GM12801 (cell line): Measurements from ENCODE around the gene ASMT.

Source experiments
- TF ChIP-seq, protein P1 (sequence below): IDR thresholded peaks from one replicate; pipeline ENCODE4 v1.5.1; 2011; ENCODE audit warnings: control low read depth; ENCODE audit not compliant: insufficient read length; ENCODE audit errors: extremely low read depth

Gene ASMT

DNA sequence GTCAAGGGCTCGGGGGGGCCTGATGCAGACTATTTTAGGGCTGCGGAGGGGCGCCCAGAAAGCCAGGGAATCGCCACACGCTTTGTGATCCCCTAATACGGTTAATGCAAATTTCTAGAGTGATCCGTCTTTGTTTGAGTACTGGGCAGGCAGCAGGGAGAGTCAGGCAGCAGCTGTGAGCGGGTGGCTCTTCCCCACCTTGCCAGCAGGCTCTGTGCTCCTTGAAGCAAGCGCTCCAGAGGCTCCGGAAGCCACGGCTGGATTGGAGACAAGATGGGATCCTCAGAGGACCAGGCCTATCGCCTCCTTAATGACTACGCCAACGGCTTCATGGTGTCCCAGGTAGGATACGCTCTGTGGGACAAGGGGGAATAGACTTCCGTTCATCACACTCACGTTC is at the start of gene ASMT:
TSS of gene ASMT (plus strand) at position 133 of the 400 bp plus-strand sequence. CDS start at position 274, 141 bp downstream.
- TF ChIP-seq, protein P1, sequence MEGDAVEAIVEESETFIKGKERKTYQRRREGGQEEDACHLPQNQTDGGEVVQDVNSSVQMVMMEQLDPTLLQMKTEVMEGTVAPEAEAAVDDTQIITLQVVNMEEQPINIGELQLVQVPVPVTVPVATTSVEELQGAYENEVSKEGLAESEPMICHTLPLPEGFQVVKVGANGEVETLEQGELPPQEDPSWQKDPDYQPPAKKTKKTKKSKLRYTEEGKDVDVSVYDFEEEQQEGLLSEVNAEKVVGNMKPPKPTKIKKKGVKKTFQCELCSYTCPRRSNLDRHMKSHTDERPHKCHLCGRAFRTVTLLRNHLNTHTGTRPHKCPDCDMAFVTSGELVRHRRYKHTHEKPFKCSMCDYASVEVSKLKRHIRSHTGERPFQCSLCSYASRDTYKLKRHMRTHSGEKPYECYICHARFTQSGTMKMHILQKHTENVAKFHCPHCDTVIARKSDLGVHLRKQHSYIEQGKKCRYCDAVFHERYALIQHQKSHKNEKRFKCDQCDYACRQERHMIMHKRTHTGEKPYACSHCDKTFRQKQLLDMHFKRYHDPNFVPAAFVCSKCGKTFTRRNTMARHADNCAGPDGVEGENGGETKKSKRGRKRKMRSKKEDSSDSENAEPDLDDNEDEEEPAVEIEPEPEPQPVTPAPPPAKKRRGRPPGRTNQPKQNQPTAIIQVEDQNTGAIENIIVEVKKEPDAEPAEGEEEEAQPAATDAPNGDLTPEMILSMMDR: no peak

- TF ChIP-seq, protein P1: no peak
Measured at GRCh38 chrX:1576201-1576992, 38.5 kb upstream of the ASMT start.

DNA sequence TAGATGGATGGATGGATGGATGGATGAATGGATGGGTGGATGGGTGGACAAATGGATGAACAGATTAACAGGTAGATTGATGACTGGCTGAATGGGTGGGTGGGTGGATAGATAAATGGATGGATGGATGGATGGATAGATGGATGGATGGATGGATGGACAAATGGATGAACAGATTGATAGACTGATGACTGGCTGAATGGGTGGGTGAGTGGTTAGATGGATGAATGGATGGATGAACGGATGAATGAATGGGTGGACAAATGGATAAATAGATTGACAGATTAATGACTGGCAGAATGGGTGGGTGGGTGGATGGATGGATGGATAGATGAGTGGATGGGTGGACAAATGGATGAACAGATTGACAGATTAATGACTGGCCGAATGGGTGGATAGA is 37.0 kb upstream of the ASMT start:
- TF ChIP-seq, protein P1: no peak

DNA sequence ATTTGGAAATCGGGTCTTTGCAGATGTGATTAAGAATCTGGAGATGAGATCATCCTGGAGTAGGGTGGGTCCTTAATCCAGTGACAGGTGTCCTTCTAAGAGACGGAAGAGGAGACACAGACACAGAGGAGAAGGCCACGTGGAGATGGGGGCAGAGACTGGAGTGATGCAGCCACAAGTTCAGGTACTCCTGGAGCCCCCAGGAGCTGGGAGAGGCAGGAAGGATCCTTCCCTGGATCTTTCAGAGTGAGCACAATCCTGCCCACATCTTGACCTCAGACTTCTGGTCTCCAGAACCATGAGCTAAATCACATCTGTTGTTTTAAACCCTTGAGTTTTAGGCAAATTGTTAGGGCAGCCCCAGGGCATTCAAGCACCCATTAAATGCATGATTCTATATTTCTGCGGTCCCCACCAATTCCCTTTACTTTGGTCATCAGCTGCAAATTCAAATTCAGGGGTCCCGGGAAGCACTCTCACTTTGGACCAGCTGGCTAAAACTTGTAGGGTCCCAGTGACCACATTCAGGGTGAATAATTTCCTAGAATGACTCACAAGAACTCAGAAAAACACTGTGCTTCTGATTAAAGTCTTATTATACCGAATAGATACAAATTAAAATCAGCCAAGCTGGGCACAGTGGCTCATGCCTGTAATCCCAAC is 36.2 kb upstream of the ASMT start:
- TF ChIP-seq, protein P1: no peak

- TF ChIP-seq, protein P1: no peak
Measured at GRCh38 chrX:1581132-1581531, 33.7 kb upstream of the ASMT start.

- TF ChIP-seq, protein P1: no peak
Measured at GRCh38 chrX:1582686-1583437, 32.0 kb upstream of the ASMT start.

DNA sequence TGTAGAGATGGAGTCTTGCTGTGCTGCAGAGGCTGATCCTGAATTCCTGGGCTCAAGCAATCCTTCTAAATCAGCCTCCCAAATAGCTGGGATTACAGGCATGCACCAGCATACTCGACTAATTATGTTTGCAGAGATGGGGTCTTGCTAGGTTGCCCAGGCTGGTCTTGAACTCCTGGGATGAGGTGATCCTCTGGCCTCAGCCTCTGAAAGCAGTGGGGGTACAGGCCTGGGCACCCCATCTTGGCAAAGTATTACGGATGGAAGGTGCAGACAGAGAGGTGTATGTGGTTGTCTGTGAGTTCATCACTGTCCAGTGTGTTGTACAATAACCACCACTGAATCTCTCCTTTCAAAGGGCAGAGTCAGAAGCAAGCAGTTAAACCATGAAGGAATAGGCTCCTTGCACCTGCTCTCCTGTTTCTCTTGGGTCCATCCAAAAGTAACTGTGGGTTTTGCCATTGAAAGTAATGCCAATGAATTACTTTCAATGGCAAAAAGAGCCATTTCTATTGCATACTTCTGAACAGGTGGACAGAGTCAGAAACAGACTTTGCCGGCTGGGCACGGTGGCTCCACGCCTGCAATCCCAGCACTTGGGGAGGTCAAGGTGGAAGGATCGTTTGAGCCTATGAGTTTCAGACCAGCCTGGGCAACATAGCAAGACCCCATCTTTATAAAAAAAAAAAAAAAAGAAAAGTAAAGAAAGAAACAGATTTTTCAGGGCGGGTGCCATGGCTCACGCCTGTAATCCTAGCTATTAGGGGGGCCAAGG is 30.4 kb upstream of the ASMT start:
- TF ChIP-seq, protein P1: no peak
